GM18909 (cell line): ENCODE results near the gene PRMT3.
A peak's percentile ranks its signal among the peaks of the same experiment; 100 is the strongest.
"Not testable (repeated sequence)": the region's sequence is repeated elsewhere in the genome, so short reads cannot be mapped to it uniquely, and the experiment has no call there.

Experiments used
- ATAC-seq: cut with Tn5 transposase; IDR thresholded peaks from one replicate; pipeline ENCODE4 v1.9.1; 2021; ENCODE audit warnings: mild to moderate bottlenecking; ENCODE audit not compliant: unreplicated experiment, poor library complexity

PRMT3 gene

DNA sequence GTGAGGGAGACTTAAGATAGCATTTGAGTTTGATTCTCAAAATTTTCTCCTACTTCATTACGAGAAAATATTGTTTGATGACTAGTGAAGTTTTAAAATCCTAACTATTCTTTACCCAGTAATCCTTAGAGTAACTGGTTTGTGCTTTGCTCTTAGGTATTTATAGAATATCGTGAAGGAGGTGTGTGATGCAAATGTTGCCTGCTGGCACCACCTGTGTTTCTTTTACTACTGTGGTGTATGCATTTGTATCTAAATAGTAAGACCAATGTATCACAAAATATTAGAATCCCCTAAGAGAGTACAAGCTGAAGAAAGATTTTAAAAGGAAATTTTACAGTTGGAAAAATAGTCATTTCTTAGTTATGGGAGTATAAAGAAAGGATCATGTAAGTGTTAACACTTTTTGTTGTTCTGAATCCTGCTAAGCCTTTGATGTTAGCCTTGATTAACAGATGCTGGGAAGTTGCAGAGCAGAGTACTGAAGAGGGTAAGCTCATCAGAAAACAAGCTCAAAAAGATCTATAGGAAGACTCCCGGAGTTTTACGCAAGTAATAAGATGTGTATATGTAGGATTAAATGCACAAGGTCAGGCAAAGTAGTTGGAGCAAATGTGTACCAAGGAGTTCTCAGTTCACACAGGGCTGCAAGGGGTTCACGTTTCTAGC lies 109.7 kb downstream of the PRMT3 start:
- no peak for ATAC-seq

DNA sequence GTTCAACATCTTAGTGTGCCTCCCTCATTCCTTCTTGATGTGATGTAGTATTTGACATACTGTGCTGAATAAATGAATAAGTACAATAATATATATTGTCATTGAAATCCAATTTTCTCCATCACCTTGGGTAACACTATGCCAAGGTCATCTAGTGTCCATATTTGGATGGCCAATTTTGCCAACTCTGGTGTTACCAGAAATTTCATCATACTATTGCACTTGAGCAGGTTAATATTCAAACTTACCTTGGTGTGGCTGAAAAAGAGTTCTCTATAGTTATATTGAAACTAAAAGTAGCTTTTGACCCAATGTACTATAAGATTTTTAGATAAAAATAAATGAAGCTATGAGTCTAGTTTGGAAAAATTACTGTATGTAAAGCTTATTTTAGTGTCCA lies 113.7 kb downstream of the PRMT3 start:
- peak; percentile 85 for ATAC-seq

DNA sequence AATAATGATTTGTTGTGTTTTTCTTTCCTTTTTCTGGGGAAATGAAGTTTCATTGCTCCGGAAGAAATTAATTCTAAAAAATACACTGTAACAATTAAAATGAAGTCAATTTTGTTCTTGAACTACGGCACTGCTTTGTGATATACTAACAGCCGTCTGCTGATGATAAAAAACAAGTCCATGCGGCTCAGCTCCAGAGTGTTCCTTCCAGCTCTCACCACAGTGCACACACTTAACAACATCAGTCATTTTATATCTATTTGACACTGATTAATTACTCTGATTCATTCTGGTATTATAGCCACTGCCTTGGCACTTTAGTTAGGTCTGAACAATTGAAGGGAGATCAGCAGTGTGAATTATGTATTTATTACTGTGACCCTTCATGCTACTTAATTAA lies 114.5 kb downstream of the PRMT3 start:
- no peak for ATAC-seq

DNA sequence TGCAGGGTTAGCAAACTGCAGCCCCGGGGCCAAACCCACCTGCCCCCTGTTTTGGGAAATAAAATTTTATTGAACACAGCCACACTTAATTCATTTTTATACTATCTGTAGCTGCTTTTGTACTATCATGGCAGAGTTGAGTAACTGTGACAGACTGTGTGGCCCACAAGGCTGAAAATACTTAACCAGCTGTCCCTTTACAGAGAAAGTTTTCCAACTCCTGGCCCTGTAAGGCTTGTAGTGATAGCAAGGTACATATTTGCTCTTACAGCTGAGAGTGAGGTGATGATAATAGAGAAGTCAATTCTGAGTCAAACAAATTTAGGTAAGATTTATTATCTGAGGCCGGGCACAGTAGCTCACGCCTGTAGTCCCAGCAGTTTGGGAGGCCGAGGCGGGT lies 124.5 kb downstream of the PRMT3 start:
- no peak for ATAC-seq

DNA sequence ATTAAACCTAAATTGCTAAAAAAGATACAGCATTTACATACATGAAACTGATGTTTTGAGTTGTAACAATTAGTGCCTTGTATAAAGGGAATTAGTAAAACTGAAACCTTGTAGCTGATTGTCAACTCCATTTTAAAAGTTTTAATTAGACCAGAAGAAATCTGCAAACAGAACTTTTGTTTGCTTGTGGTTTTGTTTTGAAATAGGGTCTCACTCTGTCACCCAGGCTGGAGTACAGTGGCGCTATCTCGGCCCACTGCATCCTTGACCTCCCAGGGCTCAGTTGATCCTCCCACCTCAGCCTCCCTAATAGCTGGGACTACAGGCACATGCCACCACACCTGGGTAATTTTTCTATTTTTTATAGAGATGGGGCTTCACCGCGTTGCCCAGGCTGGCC lies 125.4 kb downstream of the PRMT3 start:
- no peak for ATAC-seq

DNA sequence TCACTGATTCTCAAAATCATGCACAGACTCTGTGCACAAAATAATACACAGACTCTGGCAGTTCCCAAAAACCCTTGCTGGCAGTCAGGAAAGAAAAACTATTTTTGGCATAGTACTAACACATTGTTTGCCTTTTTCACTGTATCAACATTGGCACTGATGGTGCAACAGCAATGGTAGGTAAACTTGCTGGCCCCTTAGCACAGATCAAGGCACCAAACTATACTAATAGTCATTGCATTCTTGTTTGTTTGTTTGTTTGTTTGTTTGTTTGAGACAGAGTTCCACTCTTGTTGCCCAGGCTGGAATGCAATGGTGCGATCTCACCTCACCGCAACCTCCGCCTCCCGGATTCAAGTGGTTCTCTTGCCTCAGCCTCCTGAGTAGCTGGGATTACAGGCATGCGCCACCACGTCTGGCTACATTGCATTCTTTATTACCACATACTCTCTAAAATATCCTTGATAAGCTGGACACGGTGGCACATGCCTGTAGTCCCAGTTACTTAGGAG lies 130.9 kb downstream of the PRMT3 start:
- ATAC-seq: no peak

DNA sequence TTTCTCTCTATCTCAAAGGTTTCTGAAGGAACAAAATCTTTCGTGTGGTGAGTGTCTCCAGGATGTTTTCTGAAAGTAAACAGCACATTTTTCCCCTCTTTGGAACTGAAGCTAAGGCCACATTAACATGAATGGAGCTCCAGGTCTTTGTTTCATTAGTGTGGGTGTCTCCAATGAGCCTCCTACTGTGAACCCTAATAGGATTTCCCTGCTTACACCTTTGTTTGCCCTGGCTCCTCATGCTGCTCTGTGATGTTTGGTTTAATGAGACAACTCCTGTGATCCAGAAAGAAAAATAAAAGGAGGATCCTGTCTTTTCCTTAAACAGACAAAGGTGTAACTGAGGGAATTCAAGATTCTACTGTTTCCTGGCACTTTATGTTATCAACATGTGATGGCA lies 135.0 kb downstream of the PRMT3 start:
- ATAC-seq: no peak

DNA sequence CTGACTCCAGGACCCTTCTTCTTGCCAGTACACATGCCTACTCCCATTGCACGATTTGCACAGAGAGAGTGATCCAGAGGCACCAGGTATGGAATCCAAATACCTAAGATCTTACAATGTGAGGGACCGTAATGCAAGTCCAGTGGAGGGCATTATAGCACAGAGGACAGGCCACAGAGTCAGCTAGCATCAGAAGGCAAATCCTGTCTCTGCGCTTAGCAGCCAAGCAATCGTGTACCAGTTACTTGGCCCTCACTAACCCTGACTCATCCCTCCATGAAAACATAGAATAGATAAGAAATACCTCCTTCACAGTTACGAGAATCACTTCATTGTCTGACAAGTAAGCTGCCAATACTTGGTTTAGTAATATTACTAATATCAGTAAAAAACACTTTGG lies 142.2 kb downstream of the PRMT3 start:
- no peak for ATAC-seq

DNA sequence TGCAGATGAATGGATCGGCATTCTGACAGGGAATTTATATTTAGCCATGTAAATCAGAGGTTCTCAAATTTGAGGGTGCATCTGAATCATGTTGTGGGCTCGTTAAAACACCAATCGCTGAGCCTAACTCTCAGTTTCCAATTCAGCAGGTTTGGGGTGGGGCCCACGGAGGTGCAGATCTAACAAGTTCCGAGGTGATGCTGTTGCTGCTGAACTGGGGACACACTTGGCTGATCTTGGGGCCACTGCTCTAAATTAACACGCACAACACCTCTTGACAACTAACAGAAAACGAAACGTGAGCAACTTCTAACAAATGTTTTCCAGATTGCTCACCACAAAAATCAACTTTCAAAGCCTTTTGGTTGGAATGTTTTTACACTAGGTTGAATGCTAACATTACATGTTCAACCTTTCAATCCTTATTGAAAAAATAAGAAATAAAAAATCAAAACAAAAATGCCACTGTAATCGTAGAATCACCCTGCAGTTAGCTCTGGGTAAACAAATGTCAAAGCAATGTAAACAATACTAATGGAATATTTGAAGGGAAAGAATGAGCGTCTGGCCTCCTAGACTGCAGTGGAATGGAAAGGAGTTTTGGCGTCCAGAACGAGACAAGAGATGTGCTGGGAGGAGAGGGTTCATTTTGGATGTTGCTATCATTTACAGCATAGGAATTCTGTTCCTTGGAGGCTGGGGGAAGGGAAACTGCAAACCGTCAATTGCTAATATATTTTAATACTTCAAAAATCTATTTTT lies 143.6 kb downstream of the PRMT3 start:
- peak; percentile 58 for ATAC-seq

DNA sequence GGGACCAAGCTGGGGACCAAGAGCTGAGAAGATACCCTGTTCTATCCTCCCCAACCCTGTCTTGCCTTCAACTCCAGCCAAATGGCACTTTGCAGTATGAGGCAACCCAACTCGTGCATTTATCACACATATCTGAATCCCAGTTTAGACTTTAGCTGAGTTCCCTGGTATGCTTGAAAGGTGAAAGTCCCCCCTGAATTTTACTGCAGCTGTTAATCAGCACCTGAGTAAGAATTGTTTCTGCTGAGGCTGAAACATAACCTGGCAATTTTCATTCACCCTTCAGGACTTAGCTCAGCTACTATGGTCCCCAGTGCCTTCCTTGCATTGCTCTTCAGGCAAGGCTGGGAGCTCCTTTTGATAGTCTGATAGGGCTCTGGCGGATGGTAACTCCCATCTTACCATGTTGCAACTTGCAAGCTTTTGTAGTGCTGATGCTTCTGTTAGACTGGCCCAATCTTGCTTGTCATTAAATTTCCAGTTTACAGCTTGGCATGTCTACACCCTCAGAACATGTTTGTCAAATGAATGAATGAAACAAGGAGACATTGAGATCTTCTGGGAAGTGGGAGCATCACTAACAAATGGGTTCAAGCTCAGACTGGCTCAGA lies 147.9 kb downstream of the PRMT3 start:
- ATAC-seq: no peak

DNA sequence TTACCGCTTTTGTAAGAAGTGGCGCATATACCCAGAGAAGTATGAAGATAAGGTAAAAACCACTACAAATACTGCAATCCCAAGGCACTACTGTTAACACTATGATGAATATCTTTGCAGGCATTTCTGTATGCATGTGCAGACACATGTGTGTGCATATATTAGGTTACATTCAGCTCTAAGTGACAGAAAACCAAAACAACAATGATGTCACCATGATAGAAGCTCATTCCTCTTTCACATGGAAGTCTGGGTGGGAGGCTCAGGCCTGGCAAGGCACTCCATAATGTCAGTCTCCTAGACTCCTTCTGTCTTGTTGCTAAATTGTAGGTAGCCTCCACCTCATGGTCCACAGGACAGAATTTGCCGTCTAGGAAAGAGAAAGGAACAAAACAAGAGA lies 148.8 kb downstream of the PRMT3 start:
- ATAC-seq: no peak

DNA sequence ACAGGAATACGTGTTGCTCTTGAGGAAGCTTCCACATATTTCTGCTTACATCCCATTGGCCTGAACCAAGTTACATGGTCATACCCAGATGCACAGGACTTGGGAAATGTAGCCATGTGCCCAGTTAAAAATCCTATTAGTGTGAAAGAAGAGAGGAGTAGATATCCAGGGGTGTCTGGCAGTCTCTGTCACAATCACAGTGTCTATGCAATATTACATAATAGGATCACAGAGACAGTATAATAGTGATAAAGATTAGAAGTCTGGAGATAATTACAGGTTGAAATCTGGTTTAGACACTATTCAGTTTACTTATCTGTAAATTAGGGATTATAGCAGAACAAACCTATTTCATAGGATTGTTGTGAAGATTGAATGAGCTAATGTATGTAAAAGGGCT lies 149.3 kb downstream of the PRMT3 start:
- no peak for ATAC-seq

DNA sequence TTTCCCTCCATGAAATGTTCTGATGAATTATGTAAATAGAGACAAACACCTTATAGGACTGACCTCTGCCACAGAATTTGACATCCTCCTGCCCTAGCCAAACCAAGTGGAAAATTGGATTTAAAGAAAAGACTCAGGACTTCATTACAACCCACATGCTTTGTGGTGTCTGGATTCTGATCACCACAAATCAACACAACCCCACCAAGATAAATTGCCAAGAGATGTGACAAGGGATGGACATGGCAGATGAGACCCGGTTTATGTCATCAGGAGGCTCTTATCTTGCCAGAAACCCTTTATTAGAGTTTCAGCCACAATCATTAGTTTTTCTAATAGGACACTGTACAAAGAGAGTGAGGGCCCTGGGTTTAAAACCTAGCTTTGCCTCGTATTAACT lies 154.0 kb downstream of the PRMT3 start:
- ATAC-seq: no peak

DNA sequence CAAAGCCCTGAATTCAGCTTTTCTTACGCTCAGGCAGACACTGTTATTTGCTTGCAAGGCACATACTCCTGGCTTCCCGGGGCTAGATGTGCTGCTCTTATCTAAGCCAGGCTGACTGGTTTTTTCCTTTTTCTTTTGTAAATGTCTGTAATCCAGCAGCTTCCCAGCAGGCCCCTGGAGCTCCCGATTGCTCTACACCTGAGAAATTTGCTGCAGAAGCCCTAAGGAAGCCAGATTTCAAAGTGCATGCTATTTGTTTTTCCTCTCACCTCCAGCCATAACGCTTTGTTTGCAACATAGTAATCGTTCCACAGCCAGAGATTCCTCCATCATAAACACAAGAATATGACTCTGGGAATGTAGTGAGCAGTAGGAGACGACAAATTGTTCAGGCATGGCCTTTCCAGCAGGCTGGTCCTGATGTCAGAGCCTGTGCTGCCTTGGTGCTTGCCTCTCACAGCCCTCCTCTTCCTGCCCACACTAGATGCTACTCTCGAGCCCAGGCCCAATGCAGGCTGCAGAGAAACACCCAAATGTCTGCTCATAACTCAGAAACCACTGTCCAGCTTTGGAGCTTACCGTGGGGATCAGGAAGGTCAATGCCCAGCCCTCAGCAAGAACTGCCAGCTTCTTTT lies 157.2 kb downstream of the PRMT3 start:
- no peak for ATAC-seq

DNA sequence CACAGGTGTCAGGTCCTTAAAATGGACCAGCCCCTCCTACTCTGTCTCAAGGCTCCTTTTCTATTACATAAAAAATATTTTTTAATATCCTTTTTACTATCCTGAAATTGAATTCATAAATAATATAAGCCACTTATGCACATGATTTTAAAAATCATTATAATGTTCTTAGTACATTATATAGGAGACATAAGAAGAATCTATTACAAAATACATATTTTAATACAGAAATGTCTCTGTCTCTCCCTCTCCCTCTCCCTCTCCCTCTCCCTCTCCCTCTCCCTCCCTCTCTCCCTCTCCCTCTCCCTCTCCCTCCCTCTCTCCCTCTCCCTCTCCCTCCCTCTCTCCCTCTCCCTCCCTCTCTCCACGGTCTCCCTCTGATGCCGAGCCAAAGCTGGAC lies 159.9 kb downstream of the PRMT3 start:
- ATAC-seq: no peak

DNA sequence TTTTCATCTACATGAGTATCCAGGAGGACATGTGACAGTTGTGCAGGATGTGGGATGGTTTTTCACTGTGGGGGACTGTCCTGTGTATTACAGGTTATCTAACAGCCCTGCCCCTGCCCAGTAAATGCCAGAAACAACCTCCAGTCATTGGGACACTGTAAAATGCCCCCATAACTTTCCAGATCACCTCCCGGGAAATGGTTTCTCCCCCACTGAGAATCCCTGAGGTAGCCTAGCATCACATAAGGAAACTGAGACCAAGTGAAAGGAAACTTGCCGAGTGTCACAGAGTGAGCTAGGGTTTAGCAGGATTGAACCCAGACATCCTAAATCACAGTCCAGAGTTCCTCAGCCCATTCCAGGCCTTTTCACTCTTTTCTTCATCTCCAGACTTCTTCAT lies 163.6 kb downstream of the PRMT3 start:
- ATAC-seq: no peak

DNA sequence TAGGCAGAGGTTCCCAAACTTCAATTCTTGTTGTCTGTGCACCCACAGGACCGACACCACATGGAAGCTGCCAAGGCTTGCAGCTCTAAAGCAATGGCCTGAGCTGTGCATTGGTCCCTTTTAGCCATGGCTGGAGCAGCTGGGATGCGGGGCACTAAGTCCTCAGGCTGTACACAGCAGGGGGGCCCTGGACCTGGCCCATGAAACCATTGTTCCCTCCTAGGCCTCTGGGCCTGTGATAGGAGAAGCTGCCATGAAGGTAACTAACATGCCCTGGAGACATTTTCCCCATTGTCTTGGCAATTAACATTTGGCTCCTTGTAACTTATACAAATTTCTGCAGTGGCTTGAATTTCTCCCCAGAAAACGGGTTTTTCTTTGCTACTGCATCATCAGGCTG lies 168.3 kb downstream of the PRMT3 start:
- no peak for ATAC-seq

DNA sequence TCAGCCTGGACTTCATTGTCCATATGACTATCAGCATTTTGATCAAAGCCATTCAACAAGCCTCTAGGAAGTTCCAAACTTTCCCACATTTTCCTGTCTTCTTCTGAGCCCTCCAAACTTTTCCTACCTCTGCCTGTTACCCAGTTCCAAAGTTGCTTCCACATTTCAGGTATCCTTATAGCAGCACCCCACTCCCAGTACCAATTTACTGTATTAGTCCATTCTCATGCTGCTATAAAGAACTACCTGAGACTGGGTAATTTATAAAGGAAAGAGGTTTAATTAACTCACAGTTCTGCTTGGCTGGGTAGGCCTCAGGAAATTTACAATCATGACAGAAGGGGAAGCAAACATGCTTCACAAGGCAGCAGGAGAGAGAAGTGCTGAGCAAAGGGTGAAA lies 168.9 kb downstream of the PRMT3 start:
- not testable (repeated sequence) for ATAC-seq

DNA sequence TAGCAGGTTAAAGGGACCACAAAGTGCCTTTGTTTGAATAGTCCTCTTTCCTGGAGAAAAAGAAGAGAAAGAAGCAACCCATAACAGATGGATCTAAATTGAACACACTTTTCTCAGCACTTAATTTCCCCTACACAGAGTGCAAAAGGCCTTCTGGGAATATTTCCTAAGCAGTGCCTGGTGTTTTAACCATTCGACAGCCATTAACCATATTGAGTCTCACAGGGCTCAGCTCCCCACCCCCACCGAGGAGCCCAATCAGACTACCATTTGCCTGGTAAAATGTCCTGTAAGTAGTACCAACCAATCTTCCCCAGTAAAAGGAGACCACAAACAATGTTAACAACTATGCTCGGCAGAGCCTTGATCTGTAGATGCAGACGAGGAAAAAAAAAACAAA lies 171.2 kb downstream of the PRMT3 start:
- no peak for ATAC-seq
